Measurements from ENCODE around the gene NCBP1. TPM values are rescaled to one million over a fixed set of nuclear protein-coding genes. Genes with fewer than 3 reads are reported as not detected.

The NCBP1 gene
- total RNA-seq, 3 donors from 2014 or later: 48.1 to 50.9 (median 48.1) TPM

DNA sequence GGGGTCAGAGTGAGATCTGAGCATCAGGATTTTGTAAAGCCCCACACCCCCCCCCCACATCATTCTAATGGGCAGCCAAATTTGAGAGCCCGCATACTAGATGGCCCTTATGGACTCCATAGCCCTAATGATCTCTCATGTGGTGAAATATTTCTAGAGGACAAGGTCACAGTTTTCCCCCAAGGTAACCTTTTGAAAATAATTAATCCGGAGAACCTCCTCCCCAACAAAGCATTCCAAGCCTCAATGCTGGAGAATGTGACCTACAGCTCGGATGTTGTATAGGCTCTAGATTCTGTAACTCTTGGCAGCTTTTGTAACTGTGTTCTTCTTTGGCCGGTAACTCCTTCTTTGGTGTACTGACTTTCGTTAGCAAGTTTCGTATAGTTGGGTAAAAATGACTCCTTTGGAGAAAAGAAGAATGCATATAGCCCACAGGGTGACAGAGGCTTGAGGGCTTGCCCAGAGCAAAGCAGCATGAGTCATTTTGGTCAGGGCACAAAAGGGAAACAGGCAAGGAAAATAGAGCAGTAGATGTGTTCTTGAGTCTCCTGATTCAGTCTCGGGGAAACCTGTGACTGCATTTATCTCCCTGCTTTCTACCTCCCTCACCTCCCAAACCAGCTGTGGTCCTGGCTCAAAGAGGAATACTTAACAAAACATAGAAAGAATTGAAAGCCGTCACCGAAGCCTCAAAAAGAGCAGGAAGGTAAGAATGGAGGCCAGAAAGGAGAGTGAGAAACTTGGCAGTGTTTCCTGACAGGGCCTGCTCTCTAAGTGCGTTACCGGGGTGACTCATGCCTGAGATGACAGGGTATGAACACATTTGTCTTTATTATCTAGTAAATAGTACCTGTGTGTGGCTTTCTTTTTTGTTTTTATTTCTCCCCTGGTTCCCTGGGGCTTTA, 70.1 kb downstream of the NCBP1 start:
- Mint-ChIP-seq H3K4me3 (no peak overlapping the region), H3K36me3 (ENCODE audit: insufficient read depth) (no peaks in the 10 kb centered on the region), H3K4me1 (ENCODE audit: low read depth) (peaks cover 29% of the 10 kb centered on the region), H3K9me3 (no peaks in the 10 kb centered on the region), H3K27me3 (ENCODE audit: low read depth) (peaks cover 23% of the 10 kb centered on the region)
- no peak for DNase-seq
- ATAC-seq: peak; percentile 79 to 82

DNA sequence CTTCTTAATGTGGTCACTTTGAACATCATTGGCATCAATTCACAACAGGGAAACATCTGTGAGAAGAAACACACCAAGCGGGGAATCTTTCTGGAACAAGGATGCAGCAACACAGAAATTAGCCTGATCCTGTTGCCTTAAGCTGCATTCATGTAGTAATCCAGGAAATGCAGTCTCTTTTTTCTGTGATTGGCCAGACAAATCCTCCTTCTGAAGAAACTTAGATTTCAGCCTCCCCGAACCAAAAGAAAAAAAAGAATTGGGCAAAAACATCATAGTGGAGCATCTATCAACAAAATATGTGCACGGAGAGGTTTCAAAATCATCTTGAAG, 70.7 kb downstream of the NCBP1 start:
- Mint-ChIP-seq H3K36me3 (ENCODE audit: insufficient read depth) (no peaks in the 10 kb centered on the region), H3K27me3 (ENCODE audit: low read depth) (peaks cover 23% of the 10 kb centered on the region), H3K4me1 (ENCODE audit: low read depth) (peaks cover 26% of the 10 kb centered on the region), H3K4me3 (no peak overlapping the region), H3K9me3 (no peaks in the 10 kb centered on the region)
- DNase-seq: no peak
- no peak for ATAC-seq

GRCh38 chr9:97704851-97705250, 71.2 kb downstream of the NCBP1 start:
- Mint-ChIP-seq H3K4me3 (no peak overlapping the region), H3K27me3 (ENCODE audit: low read depth) (peaks cover 23% of the 10 kb centered on the region), H3K9me3 (no peaks in the 10 kb centered on the region), H3K4me1 (ENCODE audit: low read depth) (peaks cover 22% of the 10 kb centered on the region), H3K36me3 (ENCODE audit: insufficient read depth) (no peaks in the 10 kb centered on the region)
- no peak for ATAC-seq
- DNase-seq: no peak

DNA sequence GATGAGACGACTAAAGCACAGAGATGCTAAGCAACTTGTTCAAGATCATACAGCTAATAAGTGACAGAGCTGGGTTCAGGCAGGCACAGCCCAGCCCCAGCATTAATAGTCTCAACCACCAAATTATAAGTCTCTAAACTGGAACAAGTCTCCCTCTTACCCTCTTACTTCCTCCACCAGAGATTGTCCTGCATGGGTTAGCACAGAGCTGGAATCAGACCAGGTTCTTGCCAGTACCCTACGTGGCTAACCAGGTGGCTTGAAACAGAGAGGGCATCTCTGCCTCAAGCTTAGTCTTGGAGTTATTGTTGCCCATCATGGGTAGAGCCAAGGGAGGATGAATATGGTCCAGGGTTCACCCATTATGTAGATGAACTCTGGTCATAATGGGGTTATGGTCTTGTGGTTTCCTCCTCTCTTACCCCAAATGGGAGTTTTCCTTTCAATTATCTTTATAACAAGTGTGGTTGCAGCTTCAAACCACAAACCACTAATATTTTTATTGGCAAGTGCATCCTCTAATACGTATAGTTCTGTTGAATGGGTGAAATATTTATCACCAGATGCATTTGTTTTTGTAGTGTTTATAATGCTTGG, 71.8 kb downstream of the NCBP1 start:
- peaks cover 22% of the 10 kb centered on the region for H3K4me1 Mint-ChIP-seq (ENCODE audit: low read depth)
- H3K4me3 Mint-ChIP-seq: no peak overlapping the region
- no peaks in the 10 kb centered on the region for H3K9me3 Mint-ChIP-seq
- no peaks in the 10 kb centered on the region for H3K36me3 Mint-ChIP-seq (ENCODE audit: insufficient read depth)
- no peak for ATAC-seq
- no peak for DNase-seq
- H3K27me3 Mint-ChIP-seq (ENCODE audit: low read depth): peaks cover 26% of the 10 kb centered on the region

- Mint-ChIP-seq H3K4me1 (ENCODE audit: low read depth) (peaks cover 29% of the 10 kb centered on the region), H3K27me3 (ENCODE audit: low read depth) (peaks cover 26% of the 10 kb centered on the region), H3K36me3 (ENCODE audit: insufficient read depth) (no peaks in the 10 kb centered on the region), H3K9me3 (no peaks in the 10 kb centered on the region), H3K4me3 (no peak overlapping the region)
- DNase-seq (no peak), ATAC-seq (no peak)
These were observed 72.6 kb downstream of the NCBP1 start for GRCh38 chr9:97706246-97706645.

DNA sequence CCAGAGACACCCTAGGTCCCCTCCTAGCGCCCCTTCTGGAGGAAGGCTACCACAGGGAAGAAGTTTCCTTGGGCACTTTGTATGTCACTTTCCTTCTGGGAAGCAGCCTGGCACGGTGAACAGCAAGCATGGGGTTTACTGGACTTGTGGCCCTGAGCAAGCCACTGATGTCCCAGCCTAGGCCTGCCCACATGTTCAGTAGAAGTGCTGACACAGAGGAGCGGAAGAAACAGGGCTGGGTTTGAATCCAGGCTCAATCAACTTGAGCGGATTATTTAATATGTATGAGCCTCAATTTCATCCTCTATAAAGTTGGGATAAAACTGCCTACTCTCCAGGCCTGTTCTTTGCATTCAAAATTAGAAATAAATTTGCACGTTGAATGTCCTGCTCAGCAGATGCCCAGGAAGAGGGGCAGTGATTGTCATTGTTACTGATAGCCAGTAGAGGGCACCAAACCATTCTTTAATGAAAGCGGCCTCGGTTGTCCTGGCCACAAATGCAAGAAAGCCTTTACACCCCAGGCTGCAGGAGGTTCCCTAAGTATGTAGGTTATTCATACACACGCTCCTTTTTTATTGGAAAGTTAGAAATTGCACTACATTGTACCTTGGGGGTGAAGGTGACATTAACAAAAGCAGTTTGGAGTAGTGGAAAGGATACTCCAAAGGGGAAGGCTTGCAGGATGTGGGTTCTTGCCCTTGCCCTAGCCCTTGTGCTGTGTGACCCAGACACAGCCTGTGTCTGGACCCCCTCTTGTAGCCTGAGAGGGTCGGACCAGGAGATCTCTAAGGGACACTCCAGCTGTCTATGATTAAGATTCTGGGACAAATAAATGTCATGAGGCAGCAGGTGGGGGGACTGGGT, 77.0 kb downstream of the NCBP1 start:
- no peaks in the 10 kb centered on the region for H3K36me3 Mint-ChIP-seq (ENCODE audit: insufficient read depth)
- peaks cover 19% of the 10 kb centered on the region for H3K27me3 Mint-ChIP-seq (ENCODE audit: low read depth)
- peak; percentile 23 for DNase-seq
- peak; percentile 90 for ATAC-seq
- peaks cover 31% of the 10 kb centered on the region for H3K4me1 Mint-ChIP-seq (ENCODE audit: low read depth)
- no peaks in the 10 kb centered on the region for H3K9me3 Mint-ChIP-seq
- H3K4me3 Mint-ChIP-seq: no peak overlapping the region

DNA sequence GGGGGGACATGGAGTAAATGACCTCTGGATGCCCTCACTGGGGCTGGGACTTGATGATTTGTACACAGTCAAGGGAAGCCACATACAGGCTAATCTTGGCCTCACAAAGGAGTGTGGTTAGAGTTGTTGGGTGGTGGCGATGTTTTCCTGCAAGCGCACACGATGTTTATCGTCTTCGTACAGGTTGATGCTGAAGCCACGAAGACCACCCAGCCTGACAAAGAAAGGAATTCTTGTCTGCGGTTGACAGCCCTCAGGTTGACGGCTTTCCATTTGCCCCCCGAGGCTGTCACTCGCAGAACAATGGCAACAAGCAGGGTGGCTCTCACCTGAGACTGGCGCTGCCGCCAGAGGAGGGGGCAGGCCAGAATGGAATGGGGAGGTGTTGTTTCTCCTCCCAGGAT, 77.6 kb downstream of the NCBP1 start:
- H3K9me3 Mint-ChIP-seq: no peaks in the 10 kb centered on the region
- no peaks in the 10 kb centered on the region for H3K36me3 Mint-ChIP-seq (ENCODE audit: insufficient read depth)
- ATAC-seq (peak in 1 of 2 donors; percentile 13), DNase-seq (no peak)
- peaks cover 19% of the 10 kb centered on the region for H3K27me3 Mint-ChIP-seq (ENCODE audit: low read depth)
- peaks cover 26% of the 10 kb centered on the region for H3K4me1 Mint-ChIP-seq (ENCODE audit: low read depth)
- no peak overlapping the region for H3K4me3 Mint-ChIP-seq

DNA sequence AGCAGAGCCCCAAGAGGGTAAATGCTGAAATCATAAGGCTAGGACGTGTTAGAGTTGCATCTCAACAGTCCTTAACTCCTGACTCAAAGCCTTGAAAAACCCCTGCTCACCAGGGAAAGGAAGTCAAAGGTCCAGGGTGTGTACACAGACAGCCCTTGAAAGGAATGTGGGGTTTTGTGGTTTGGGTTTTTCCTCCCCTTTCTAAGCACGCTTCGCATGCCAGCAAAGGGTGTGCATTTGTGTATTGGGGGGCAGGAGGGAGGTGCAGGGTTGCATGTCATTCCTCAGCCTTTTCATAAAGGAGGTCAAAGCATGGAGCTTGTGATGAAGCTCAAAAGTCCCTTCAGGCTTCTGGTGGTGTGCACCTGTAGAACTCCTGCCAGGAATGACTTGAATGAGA, 80.8 kb downstream of the NCBP1 start:
- DNase-seq (no peak), ATAC-seq (peak in 1 of 2 donors; percentile 31)
- Mint-ChIP-seq H3K4me1 (ENCODE audit: low read depth) (peaks cover 23% of the 10 kb centered on the region), H3K36me3 (ENCODE audit: insufficient read depth) (no peaks in the 10 kb centered on the region), H3K9me3 (no peaks in the 10 kb centered on the region), H3K27me3 (ENCODE audit: low read depth) (peaks cover 8% of the 10 kb centered on the region), H3K4me3 (no peak overlapping the region)

GRCh38 chr9:97717866-97718265, 84.2 kb downstream of the NCBP1 start:
- Mint-ChIP-seq H3K9me3 (peaks cover 4% of the 10 kb centered on the region), H3K4me3 (no peak overlapping the region), H3K4me1 (ENCODE audit: low read depth) (peaks cover 14% of the 10 kb centered on the region), H3K36me3 (ENCODE audit: insufficient read depth) (no peaks in the 10 kb centered on the region), H3K27me3 (ENCODE audit: low read depth) (peaks cover 10% of the 10 kb centered on the region)
- DNase-seq: no peak
- no peak for ATAC-seq

- H3K9me3 Mint-ChIP-seq: peaks cover 4% of the 10 kb centered on the region
- no peaks in the 10 kb centered on the region for H3K36me3 Mint-ChIP-seq (ENCODE audit: insufficient read depth)
- DNase-seq (no peak), ATAC-seq (no peak)
- H3K4me3 Mint-ChIP-seq: no peak overlapping the region
- H3K4me1 Mint-ChIP-seq (ENCODE audit: low read depth): no peaks in the 10 kb centered on the region
- H3K27me3 Mint-ChIP-seq (ENCODE audit: low read depth): peaks cover 15% of the 10 kb centered on the region
These were observed 87.8 kb downstream of the NCBP1 start for GRCh38 chr9:97721396-97721795.

DNA sequence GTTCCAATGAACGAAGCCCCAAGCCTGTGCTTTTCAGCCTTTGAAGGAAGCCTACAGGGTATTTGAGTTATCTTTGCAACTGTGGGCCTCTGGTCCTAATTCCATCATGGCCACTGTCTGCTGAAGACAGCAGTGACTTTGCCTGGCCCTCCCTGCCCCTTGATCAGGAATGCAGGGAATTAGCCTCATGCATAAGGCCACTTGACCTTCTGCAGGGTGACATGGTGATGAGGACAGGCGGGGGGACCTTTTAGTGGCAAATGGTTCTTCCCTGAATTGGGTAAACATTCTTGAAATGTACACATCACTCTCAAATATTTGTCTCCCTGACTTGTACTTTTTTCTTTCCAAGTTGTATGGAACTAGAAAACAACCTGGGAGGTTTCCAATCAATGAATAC, 88.7 kb downstream of the NCBP1 start:
- H3K4me3 Mint-ChIP-seq: no peak overlapping the region
- H3K27me3 Mint-ChIP-seq (ENCODE audit: low read depth): peaks cover 15% of the 10 kb centered on the region
- peaks cover 4% of the 10 kb centered on the region for H3K9me3 Mint-ChIP-seq
- ATAC-seq (no peak), DNase-seq (no peak)
- no peaks in the 10 kb centered on the region for H3K36me3 Mint-ChIP-seq (ENCODE audit: insufficient read depth)
- no peaks in the 10 kb centered on the region for H3K4me1 Mint-ChIP-seq (ENCODE audit: low read depth)

Other genes with a start within 250 kb of the NCBP1 start
- gene TDRD7, start 221.7 kb upstream of the NCBP1 start, total RNA-seq: 1 to 10 TPM; 2.7 to 4.1 (median 2.8) TPM
- gene TMOD1, start 132.2 kb upstream of the NCBP1 start, total RNA-seq: 1 to 10 TPM in 1 of 3 donors, under 1 TPM in 2; 0.71 to 1.2 (median 0.96) TPM
- gene TSTD2, start 453 bp upstream of the NCBP1 start, total RNA-seq: 10 to 100 TPM; 12.8 to 15.1 (median 14.7) TPM
- 10 to 100 TPM; 11.3 to 12.6 (median 11.4) TPM for gene XPA, start 63.5 kb downstream of the NCBP1 start, total RNA-seq
- not detected for gene FOXE1, start 219.4 kb downstream of the NCBP1 start, total RNA-seq